ENCODE results near the gene TBCA.

DNA sequence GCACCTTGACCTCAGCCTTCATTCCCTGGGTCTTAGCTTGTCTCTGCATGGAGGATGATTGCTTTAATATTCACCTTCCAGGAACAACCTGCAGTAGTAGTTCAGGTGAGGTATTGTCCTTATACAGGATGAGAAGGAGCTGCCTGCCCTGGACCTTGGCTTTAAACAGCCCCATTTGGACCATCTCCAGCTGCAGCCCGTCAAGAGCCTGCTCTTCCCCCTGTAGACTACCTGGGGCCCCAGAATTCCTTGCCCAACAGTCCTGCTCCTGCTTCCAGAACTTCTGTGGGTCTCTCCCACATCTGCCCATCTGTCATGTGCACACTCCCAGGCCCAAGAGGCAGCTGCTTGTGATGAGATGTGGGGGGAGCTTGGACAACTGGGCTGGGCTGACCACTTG is 125.5 kb downstream of the TBCA start:
- TF ChIP-seq EZH2 (IDR thresholded peaks at IDR 0.05) (no peak), POLR2AphosphoS5 (IDR thresholded peaks at IDR 0.05; ENCODE audit: borderline replicate concordance, low read depth, low read length) (no peak), FOXP2 (optimal IDR thresholded peaks at IDR 0.05; ENCODE audit: control extremely low read depth, extremely low read length, insufficient read depth) (no peak)
